ENCODE measurements around the gene RIBC1. TPM values are rescaled to one million over a fixed set of nuclear protein-coding genes. Genes with fewer than 3 reads are reported as not detected.
"Not testable (repeated sequence)": the region's sequence is repeated elsewhere in the genome, so short reads cannot be mapped to it uniquely, and the experiment has no call there.

Gene RIBC1
- total RNA-seq, 5 donors from 2014 or later (not counting 1 experiment from before 2014, with no cell fraction given), result 1.5 to 2.7 (median 2.1) TPM

- no peaks in the 10 kb centered on the region for H3K9me3 Mint-ChIP-seq
- no peak overlapping the region for H3K27ac ChIP-seq (ENCODE audit: low read length)
- WGBS (ENCODE audit: insufficient coverage), result no CpG with 5 or more reads among the region's 2 CpGs
- H3K4me3 ChIP-seq (ENCODE audit: control insufficient read depth in 1 of 2, extremely low read depth in 1 of 2, low read length in 1 of 2), result no peak overlapping the region
- no peaks in the 10 kb centered on the region for H3K4me1 ChIP-seq (ENCODE audit: control insufficient read depth in 1 of 2, extremely low read depth in 1 of 2, insufficient read depth in 2 of 2, low read length in 2 of 2)
- peaks cover 10 to 19% (median 14%) of the 10 kb centered on the region in 3 donors for H3K4me1 Mint-ChIP-seq
- ChIA-PET POLR2A (no interaction called here), CTCF (no interaction called here)
- H3K27me3 Mint-ChIP-seq, result no peaks in the 10 kb centered on the region
- no peak for ATAC-seq (replicated peaks in 1 of 4)
- H3K36me3 ChIP-seq (ENCODE audit: control insufficient read depth in 2 of 2, extremely low read depth in 1 of 2, insufficient read depth in 1 of 2, low read length in 1 of 2), result peaks cover 15 to 60% of the 10 kb centered on the region in 2 donors
- DNase-seq, result no peak
- peaks cover 23% of the 10 kb centered on the region for H3K36me3 Mint-ChIP-seq
- no peak overlapping the region for H3K27ac Mint-ChIP-seq
- no peak overlapping the region for H3K4me3 Mint-ChIP-seq
- H3K9me3 ChIP-seq, result no peaks in the 10 kb centered on the region
- no peaks in the 10 kb centered on the region for H3K27me3 ChIP-seq (replicated peaks in 1 of 2; ENCODE audit: control insufficient read depth in 2 of 2, extremely low read depth in 1 of 2, insufficient read depth in 2 of 2, low read length in 1 of 2)
These were observed 10.2 kb upstream of the RIBC1 start for GRCh38 chrX:53412446-53412845.

DNA sequence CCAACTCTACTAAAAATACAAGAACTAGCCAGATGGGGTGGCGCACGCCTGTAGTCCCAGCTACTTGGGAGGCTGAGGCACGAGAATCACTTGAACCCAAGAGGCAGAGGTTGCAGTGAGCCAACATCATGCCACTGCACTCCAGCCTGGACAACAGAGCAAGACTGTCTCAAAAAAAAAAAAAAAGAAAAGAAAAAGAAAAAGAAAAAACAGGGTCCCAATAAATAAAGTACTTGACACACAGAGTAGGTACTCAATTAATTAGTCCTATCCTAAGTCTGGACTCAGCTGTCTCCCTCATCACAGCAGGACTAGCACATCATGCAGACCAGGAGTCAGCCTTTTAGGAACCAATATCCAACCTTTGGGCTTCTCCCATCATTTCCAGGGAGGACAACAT, 2.3 kb upstream of the RIBC1 start:
- H3K4me3 ChIP-seq (ENCODE audit: control insufficient read depth in 1 of 2, extremely low read depth in 1 of 2, low read length in 1 of 2); H3K9me3 ChIP-seq; H3K9me3 Mint-ChIP-seq; DNase-seq; H3K27me3 Mint-ChIP-seq; ATAC-seq (replicated peaks in 1 of 4); H3K27ac ChIP-seq (ENCODE audit: low read length); H3K27me3 ChIP-seq (replicated peaks in 1 of 2; ENCODE audit: control insufficient read depth in 2 of 2, extremely low read depth in 1 of 2, insufficient read depth in 2 of 2, low read length in 1 of 2); H3K27ac Mint-ChIP-seq; H3K36me3 ChIP-seq (ENCODE audit: control insufficient read depth in 2 of 2, extremely low read depth in 1 of 2, insufficient read depth in 1 of 2, low read length in 1 of 2); CTCF ChIA-PET; H3K36me3 Mint-ChIP-seq: not testable (repeated sequence)
- H3K4me1 Mint-ChIP-seq, result peaks cover 36 to 40% (median 37%) of the 10 kb centered on the region in 3 donors
- POLR2A ChIA-PET, result interaction anchor here in 1 of 2 donors (0.7 kb wide), 1 partner anchor 18 kb away, joined by 4 read pairs; no protein-coding TSS in a partner anchor
- H3K4me1 ChIP-seq (ENCODE audit: control insufficient read depth in 1 of 2, extremely low read depth in 1 of 2, insufficient read depth in 2 of 2, low read length in 2 of 2), result peaks cover 17 to 35% of the 10 kb centered on the region in 2 experiments
- H3K4me3 Mint-ChIP-seq, result peak overlapping the region; percentile 13 to 99 (median 89)
- 80% methylated on average over 2 of the region's 3 CpGs for WGBS (ENCODE audit: insufficient coverage)

DNA sequence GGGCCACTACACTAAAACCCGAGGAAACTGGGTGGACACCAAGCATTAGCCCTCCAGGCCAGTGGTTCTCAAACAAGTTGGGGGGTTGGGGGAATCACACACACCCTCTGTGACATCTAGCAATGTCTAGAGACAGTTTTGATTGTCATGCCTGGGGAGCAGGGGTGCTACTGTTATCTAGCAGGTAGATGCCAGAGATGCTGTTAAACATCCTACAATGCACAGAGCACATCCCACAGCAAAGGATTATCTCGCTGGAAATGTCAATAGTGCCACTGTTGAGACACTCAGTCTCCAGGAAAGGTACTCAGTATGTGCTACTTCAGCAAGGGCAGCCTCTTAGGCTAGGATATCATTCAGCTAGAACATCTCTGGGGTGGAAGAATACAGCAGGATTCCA, 1.5 kb upstream of the RIBC1 start:
- Histone ChIP-seq H3K4me1 (ENCODE audit: control insufficient read depth in 1 of 2, extremely low read depth in 1 of 2, insufficient read depth in 2 of 2, low read length in 2 of 2) (peaks cover 17 to 35% of the 10 kb centered on the region in 2 experiments), H3K4me3 (ENCODE audit: control insufficient read depth in 1 of 2, extremely low read depth in 1 of 2, low read length in 1 of 2) (peak overlapping the region in 1 of 2 donors; percentile 84), H3K27ac (ENCODE audit: low read length) (peak overlapping the region; percentile 28), H3K36me3 (ENCODE audit: control insufficient read depth in 2 of 2, extremely low read depth in 1 of 2, insufficient read depth in 1 of 2, low read length in 1 of 2) (no peaks in the 10 kb centered on the region), H3K9me3 (no peaks in the 10 kb centered on the region), H3K27me3 (replicated peaks in 1 of 2; ENCODE audit: control insufficient read depth in 2 of 2, extremely low read depth in 1 of 2, insufficient read depth in 2 of 2, low read length in 1 of 2) (no peaks in the 10 kb centered on the region)
- POLR2A ChIA-PET, result no interaction called here
- peaks cover 36 to 40% (median 37%) of the 10 kb centered on the region in 3 donors for H3K4me1 Mint-ChIP-seq
- DNase-seq (no peak), ATAC-seq (replicated peaks in 1 of 4) (no peak)
- WGBS (ENCODE audit: insufficient coverage), result no CpG with 5 or more reads among the region's 2 CpGs
- H3K4me3 Mint-ChIP-seq, result peak overlapping the region; percentile 89 to 99 (median 89)
- H3K36me3 Mint-ChIP-seq, result peaks cover 3% of the 10 kb centered on the region
- H3K27me3 Mint-ChIP-seq, result no peaks in the 10 kb centered on the region
- peak overlapping the region; percentile 93 to 95 for H3K27ac Mint-ChIP-seq
- CTCF ChIA-PET, result no interaction called here
- no peaks in the 10 kb centered on the region for H3K9me3 Mint-ChIP-seq

GRCh38 chrX:53421772-53422085, 944 bp upstream of the RIBC1 start:
- peaks cover 17 to 35% of the 10 kb centered on the region in 2 experiments for H3K4me1 ChIP-seq (ENCODE audit: control insufficient read depth in 1 of 2, extremely low read depth in 1 of 2, insufficient read depth in 2 of 2, low read length in 2 of 2)
- peaks cover 36 to 40% (median 37%) of the 10 kb centered on the region in 3 donors for H3K4me1 Mint-ChIP-seq
- no peaks in the 10 kb centered on the region for H3K27me3 ChIP-seq (replicated peaks in 1 of 2; ENCODE audit: control insufficient read depth in 2 of 2, extremely low read depth in 1 of 2, insufficient read depth in 2 of 2, low read length in 1 of 2)
- peak overlapping the region; percentile 89 to 99 (median 89) for H3K4me3 Mint-ChIP-seq
- no peaks in the 10 kb centered on the region for H3K27me3 Mint-ChIP-seq
- peak overlapping the region; percentile 94 for H3K27ac ChIP-seq (ENCODE audit: low read length)
- CTCF ChIA-PET, result interaction anchor here in 1 of 2 donors (1.7 to 2.0 kb wide), 2 partner anchors 14 to 104 kb away, joined by 4 to 11 read pairs; no protein-coding TSS in a partner anchor
- no peaks in the 10 kb centered on the region for H3K36me3 ChIP-seq (ENCODE audit: control insufficient read depth in 2 of 2, extremely low read depth in 1 of 2, insufficient read depth in 1 of 2, low read length in 1 of 2)
- 0% methylated on average over 8 of the region's 15 CpGs for WGBS (ENCODE audit: insufficient coverage)
- POLR2A ChIA-PET, result interaction anchor here in 1 of 2 donors (0.7 to 1.6 kb wide), 3 partner anchors 243 to 1128 kb away, joined by 3 to 6 read pairs (median 4); no protein-coding TSS in a partner anchor
- peak; percentile 15 to 30 (median 25) for ATAC-seq (replicated peaks in 1 of 4)
- H3K9me3 ChIP-seq, result no peaks in the 10 kb centered on the region
- H3K9me3 Mint-ChIP-seq, result no peaks in the 10 kb centered on the region
- peaks cover 3% of the 10 kb centered on the region for H3K36me3 Mint-ChIP-seq
- DNase-seq, result peak in 4 of 35 experiments; percentile 20 to 51 (median 36)
- H3K4me3 ChIP-seq (ENCODE audit: control insufficient read depth in 1 of 2, extremely low read depth in 1 of 2, low read length in 1 of 2), result peak overlapping the region; percentile 77 to 84
- H3K27ac Mint-ChIP-seq, result peak overlapping the region; percentile 93 to 95

DNA sequence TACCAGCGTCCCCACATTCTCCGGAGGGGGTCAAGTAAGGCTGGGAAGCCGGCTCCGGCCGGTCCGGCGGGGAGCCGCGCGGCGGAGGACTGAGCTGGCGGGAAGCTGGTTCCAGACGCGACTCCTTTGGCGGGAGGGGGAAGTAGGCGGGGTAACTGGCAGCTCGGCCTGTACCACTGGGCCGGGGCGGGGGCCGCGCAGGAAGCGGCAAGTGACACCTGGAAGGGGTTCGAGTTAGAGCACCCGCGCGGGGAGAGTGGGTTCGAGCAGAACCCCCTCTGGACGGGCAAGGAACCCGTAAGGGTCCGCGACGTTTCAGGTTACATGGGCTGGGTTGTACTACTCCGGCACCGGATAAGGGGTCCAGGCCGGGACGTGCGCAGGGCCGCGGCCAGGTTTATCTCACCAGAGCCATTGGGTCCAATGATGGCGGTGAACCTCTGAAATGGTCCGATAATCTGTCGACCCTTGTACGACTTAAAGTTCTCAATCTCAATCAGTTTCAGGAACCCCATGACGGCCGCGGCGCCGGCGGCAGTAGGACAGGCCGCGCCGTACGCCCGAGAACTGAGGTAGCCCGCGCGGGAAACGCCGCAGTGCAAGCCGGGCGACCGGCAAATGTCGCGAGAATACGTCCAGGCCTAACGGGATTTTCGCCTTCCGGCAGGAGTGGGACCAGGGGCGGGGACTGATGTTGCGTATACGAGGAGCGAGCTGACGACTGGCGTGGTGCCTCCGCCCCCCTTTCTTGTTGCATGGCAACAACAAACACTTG, 400 bp upstream of the RIBC1 start, which contains the start of gene SMC1A:
TSS of gene SMC1A (minus strand) at position 569 of the 775 bp plus-strand sequence. CDS start at position 515, 54 bp downstream.
- Mint-ChIP-seq H3K36me3 (peaks cover 3% of the 10 kb centered on the region), H3K27ac (peak within 1 kb of the TSS; percentile 93 to 95), H3K4me1 (peaks cover 36 to 37% (median 36%) of the 10 kb centered on the region in 3 donors), H3K4me3 (peak within 1 kb of the TSS; percentile 89 to 99 (median 89)), H3K27me3 (no peaks in the 10 kb centered on the region), H3K9me3 (no peaks in the 10 kb centered on the region)
- ChIA-PET POLR2A (interaction anchor here (0.5 to 1.6 kb wide), 13 partner anchors 8 to 1127 kb away, joined by 3 to 6 read pairs (median 3); no protein-coding TSS in a partner anchor), CTCF (interaction anchor here (0.6 to 2.0 kb wide), 6 partner anchors 10 to 218 kb away, joined by 3 to 11 read pairs (median 4); no protein-coding TSS in a partner anchor)
- H3K4me3 ChIP-seq (ENCODE audit: control insufficient read depth in 1 of 2, extremely low read depth in 1 of 2, low read length in 1 of 2), result peak within 1 kb of the TSS; percentile 77 to 84
- no peaks in the 10 kb centered on the region for H3K36me3 ChIP-seq (ENCODE audit: control insufficient read depth in 2 of 2, extremely low read depth in 1 of 2, insufficient read depth in 1 of 2, low read length in 1 of 2)
- no peaks in the 10 kb centered on the region for H3K9me3 ChIP-seq
- 0% methylated on average over 27 of the region's 75 CpGs for WGBS (ENCODE audit: insufficient coverage)
- DNase-seq, result peak; percentile 89 to 100 (median 96)
- H3K4me1 ChIP-seq (ENCODE audit: control insufficient read depth in 1 of 2, extremely low read depth in 1 of 2, insufficient read depth in 2 of 2, low read length in 2 of 2), result peaks cover 17 to 35% of the 10 kb centered on the region in 2 experiments
- ATAC-seq (replicated peaks in 1 of 4), result peak; percentile 85 to 93 (median 91)
- no peaks in the 10 kb centered on the region for H3K27me3 ChIP-seq (replicated peaks in 1 of 2; ENCODE audit: control insufficient read depth in 2 of 2, extremely low read depth in 1 of 2, insufficient read depth in 2 of 2, low read length in 1 of 2)
- peak within 1 kb of the TSS; percentile 94 for H3K27ac ChIP-seq (ENCODE audit: low read length)

GRCh38 chrX:53429755-53430154, 7.1 kb downstream of the RIBC1 start:
- ChIA-PET CTCF (no interaction called here), POLR2A (interaction anchor here in 1 of 2 donors (0.5 kb wide), 1 partner anchor 332 kb away, joined by 3 read pairs; no protein-coding TSS in a partner anchor)
- H3K27ac Mint-ChIP-seq, result no peak overlapping the region
- no peaks in the 10 kb centered on the region for H3K9me3 ChIP-seq
- no peak overlapping the region for H3K4me3 Mint-ChIP-seq
- H3K27ac ChIP-seq (ENCODE audit: low read length), result no peak overlapping the region
- peaks cover 0 to 21% of the 10 kb centered on the region in 2 donors for H3K36me3 ChIP-seq (ENCODE audit: control insufficient read depth in 2 of 2, extremely low read depth in 1 of 2, insufficient read depth in 1 of 2, low read length in 1 of 2)
- DNase-seq (no peak), ATAC-seq (replicated peaks in 1 of 4) (no peak)
- WGBS (ENCODE audit: insufficient coverage), result 96% methylated on average over 8 of the region's 8 CpGs
- H3K4me1 Mint-ChIP-seq, result peaks cover 11 to 16% (median 12%) of the 10 kb centered on the region in 3 donors
- peaks cover 0 to 4% of the 10 kb centered on the region in 2 donors for H3K27me3 Mint-ChIP-seq
- peaks cover 14% of the 10 kb centered on the region for H3K36me3 Mint-ChIP-seq
- H3K4me3 ChIP-seq (ENCODE audit: control insufficient read depth in 1 of 2, extremely low read depth in 1 of 2, low read length in 1 of 2), result no peak overlapping the region
- no peaks in the 10 kb centered on the region for H3K9me3 Mint-ChIP-seq
- H3K27me3 ChIP-seq (replicated peaks in 1 of 2; ENCODE audit: control insufficient read depth in 2 of 2, extremely low read depth in 1 of 2, insufficient read depth in 2 of 2, low read length in 1 of 2), result no peaks in the 10 kb centered on the region
- peaks cover 3 to 10% of the 10 kb centered on the region in 2 experiments for H3K4me1 ChIP-seq (ENCODE audit: control insufficient read depth in 1 of 2, extremely low read depth in 1 of 2, insufficient read depth in 2 of 2, low read length in 2 of 2)

Measured in T-cell (primary cell).